NCI-H226 (cell line): Measurements from ENCODE around the gene FCRL2.
"Not testable (repeated sequence)": the region's sequence is repeated elsewhere in the genome, so short reads cannot be mapped to it uniquely, and the experiment has no call there.

Source experiments
- DNase-seq: peaks from one replicate; pipeline ENCODE4 v3.0.0-alpha.2; 2015

Gene FCRL2

DNA sequence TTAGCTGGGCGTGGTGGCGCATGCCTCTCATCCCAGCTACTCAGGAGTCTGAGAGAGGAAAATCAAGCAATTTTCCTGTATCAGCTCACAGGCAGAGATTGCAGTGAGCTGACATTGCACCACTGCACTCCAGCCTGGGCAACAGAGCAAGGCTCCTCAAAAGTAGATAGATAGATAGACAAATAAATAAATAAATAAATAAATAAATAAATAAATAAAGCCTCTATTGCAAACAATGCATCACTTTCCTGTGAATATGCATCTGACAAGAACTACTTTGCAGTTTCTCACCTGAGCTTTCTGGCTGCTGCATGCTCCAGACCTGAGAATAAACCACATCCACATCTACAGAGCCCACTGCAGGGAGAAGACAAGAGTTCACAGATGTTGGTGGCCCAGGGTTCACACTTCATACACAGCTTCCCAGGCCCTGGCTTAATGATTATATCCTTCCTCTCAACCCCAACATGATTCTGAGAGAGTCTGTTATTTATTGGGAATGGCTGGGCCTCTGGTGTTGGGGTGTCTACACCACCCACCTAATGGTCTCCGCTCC is 28.6 kb downstream of the FCRL2 start:
- DNase-seq = no peak

DNA sequence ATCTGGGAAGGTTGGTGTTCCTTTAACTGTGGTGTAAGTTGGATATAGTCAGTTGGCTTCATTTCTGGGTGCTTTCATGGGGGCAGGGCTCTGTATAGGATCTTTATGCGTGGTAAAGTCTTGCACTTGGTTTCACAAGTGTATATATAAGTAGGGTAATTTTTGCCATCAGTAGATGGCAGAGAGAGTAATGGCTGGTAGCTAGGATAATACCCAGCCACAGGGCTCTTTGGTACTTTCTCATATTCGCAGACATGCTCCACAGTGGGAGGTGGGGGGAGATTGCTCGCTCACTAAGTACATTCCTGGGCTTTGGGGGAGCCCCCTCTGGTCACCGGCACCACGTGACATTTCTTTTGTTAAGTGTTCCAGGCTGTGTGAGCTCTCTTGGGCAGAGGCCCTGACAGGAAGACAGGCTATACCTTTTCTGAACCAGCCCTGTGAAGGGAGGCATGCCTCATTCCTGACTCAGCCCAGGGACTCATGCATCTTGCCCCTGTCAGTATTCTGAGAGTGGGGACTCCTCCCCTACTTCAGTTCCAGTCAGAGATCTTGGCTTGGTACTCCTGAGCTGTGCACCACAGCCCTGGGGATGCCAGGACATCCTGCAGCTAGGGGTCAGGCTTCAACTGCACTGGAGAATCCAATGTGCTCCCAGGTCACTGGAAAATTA is 37.6 kb downstream of the FCRL2 start:
- no peak for DNase-seq

DNA sequence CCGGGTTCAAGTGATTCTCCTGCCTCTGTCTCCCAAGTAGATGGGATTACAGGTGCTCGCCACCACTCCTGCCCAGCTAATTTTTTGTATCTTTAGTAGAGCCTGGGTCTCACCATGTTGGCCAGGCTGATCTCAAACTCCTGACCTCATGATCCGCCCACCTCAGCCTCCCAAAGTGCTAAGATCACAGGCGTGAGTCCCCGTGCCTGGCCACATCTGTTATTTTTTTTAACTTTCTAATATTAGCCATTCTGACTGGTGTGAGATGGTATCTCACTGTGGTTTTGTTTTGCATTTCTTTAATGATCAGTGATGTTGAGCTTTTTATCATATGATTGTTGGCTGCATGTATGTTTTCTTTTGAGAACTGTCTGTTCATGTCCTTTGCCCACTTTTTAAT is 40.9 kb downstream of the FCRL2 start:
- DNase-seq = not testable (repeated sequence)

DNA sequence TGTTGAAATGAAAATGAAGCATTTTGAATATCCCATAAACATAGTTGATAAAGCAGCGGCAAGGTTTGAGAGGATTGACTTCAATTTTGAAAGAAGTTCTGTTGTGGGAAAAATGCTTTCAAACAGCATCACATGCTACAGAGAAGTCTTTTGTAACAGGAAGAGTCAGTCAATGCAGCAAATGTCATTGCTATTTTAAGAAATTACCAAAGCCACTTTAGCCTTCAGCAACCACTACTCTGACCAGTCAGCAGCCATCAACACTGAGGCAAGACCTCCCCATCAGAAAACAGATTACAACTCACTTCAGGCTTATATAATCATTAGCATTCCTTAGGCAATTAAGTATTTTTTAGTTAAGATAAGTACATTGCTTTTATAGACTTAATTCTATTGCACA is 42.6 kb downstream of the FCRL2 start:
- DNase-seq = no peak

DNA sequence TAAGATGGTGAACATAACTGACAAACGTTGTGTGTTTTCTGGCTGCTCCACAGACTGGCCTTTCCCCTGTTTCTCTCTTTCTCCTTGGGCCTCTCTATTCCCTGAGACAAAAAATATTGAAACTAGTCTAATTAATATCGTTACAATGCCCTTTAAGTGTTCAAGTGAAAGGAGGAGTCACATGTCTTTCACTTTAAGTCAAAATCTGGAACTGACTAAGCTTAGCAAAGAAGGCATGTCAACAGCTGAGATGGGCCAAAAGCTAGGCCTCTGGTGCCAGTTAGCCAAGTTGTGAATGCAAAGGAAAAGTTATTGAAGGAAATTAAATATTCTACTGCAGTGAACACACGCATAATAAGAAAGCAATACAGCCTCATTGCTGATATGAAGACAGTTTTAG is 44.2 kb downstream of the FCRL2 start:
- no peak for DNase-seq

DNA sequence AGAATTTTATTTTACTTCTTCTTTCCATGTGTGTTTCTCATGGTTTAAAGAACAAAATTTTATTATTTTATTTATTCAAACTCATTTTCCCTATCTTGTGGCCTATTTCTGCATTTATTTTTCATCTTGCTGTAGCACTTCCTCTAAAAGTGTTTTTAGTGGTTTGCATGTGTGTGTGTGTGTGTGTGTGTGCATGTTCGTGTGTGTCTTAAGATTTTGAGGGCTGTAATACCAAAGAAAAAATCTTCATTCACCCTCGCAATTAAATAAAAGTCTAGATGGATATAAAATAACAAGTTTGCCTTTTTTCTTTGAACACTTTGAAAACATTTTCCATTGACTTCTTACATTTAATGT is 51.7 kb downstream of the FCRL2 start:
- no peak for DNase-seq

DNA sequence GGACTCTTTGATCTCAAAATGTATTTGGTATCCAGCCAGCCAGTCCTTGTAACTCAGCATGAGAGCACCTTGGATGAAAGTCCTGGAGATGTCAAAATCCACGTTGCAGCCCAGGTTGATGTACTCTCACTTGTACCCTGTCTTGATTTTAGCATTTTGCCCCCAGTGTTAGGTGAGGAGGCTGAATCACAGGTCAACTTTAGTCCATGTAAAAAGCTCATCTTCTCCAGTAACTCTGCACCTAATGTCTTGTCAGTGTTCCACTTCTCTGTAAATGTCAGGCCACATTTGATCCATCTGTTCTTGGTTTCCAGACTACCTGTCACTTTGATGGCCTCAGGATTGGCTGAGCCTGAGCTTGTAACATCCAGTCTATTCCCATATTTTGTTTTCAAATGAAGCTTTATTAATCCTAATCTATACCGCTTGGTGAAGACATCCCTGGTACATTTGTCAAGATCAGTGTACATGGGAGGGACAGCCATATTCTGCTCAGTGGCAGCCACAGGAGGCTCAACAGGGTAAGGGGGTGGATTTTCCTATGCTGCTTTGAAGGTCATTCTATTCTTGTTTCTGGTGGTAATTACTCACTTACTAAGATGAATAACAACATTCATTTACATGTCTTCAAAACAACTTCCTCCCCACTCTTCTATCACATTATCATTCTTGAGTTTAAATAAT is 52.3 kb downstream of the FCRL2 start:
- no peak for DNase-seq

DNA sequence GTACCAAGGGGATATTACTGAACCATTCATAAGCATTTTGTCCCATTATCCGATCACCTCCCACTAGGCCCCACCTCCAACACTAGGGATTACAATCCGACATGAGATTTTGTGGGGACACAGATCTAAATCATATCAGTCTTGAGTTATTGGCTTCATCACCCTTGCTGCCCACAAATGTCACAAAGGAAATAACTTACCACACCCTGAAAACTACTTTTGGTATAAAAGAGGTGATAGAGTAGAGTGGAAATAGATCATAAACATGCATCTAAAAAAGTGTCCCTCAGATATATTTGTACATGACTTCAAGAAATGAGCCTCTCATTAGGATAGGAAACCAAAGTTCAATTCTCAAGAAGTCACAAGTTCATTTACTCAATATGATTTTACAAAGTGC is 53.8 kb downstream of the FCRL2 start:
- no peak for DNase-seq

DNA sequence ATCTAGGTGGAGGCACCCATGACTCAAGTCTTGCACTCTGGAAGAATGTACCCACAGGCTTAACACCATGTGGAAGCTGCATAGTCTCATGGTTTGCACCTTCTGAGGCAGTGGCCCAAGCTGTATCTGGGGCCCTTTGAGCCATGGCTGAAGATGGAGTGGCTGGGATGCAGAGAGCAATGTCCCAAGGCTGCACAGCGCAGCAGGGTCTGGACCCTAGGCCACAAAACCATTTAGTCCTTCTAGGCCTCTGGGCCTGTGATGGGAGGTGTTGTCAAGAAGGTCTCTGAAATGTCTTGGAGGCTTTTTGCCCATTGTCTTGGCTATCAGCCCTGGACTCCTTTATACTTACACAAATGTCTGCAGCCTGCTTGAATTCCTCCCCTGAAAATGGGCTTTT is 54.9 kb downstream of the FCRL2 start:
- DNase-seq = no peak

DNA sequence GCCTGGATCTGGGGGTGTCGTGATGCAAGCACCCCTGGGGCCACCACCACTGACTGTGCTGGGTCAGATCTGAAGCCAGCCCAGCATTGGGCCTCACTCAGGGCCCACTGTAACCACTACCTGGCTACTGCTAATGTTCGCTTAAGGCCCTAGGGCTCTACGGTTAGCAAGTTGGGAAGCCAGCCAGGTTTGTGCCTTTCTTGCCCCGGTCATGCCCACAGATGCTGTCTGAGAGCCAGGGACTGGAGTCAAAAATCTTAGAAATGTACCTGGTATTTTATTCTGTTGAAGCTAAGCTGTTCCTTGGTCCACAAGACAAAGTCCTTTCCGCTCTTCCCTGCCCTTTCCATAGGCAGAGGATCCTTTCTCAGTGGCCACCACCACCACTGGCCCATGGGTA is 61.2 kb downstream of the FCRL2 start:
- DNase-seq = no peak

DNA sequence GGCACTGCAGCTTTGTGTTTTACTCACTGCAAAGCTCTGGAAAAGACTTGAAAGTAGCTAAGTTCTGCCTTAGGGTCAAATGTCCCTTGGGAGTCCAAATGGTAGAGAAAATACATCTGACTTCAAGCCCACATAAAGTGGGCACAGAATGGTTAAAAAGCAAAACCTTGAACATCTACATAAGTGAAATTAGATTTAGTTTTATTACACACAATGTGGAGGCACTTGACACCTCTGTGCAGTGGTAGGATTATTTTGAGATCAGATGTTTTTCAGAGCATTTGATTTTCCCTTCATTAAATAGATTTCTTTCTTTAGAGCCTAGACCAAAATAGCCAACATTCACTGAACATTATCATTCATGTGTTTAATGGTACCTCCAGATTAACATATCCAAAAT is 65.1 kb downstream of the FCRL2 start:
- DNase-seq = no peak

DNA sequence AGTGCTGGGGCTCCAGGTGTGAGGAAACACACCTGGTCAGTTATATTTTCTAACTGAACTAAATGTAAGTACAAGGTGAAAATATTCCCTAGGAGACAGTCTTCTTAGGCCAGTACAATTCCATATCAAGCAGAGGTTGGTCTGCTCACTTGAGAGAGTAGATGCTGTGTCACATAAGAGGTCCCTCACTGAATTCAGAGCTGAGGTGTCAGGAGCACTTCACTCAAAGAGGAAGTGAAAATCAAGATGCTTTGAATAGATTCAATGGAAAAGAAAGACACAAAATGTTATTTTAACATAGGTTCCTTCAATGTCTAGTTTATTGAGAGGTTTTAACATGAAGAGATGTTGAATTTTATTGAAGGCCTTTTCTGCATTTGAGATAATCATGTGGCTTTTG is 72.1 kb downstream of the FCRL2 start:
- DNase-seq = no peak

DNA sequence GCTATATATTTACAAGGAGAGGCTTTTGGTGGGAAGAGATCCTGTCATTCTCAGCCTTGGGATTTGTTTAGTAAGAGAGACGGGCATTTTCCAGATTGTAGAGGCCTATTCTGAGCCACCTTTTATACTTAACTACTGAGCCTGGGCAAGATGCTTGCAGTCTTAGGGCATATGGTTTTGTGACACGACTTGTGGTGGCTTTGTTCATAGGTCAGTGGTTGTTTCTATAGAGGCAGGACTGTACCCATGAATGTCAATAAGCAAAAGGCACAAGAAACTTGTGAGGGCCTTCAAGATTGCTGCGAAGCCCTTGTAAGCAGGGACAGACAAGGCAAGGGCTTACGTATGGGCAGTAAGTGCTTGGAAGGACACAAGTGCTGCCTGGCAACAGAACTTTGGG is 73.0 kb downstream of the FCRL2 start:
- DNase-seq = no peak

DNA sequence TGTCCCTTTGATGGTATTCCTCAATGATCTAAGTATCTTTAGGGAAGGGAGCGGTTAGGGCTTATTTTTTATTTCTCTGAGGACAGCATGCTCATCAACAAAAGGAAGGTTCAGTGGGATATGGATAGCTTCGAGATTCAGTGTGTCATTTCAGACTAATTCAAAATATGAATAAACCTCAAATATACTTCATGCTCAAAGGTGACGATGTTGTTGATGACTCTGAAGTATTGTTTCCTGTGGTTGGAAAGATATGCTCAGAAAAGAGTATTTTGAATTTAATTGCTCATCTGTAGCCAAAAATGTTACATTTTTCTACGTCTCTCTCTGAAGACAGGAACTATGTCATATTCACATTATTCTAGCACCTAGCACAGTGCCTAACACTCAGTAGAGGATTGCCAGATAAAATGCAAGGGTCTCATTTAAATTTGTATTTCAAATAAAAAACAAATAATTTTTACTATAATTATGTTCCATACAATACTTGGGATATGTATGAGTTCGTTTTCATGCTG is 74.6 kb downstream of the FCRL2 start:
- no peak for DNase-seq

DNA sequence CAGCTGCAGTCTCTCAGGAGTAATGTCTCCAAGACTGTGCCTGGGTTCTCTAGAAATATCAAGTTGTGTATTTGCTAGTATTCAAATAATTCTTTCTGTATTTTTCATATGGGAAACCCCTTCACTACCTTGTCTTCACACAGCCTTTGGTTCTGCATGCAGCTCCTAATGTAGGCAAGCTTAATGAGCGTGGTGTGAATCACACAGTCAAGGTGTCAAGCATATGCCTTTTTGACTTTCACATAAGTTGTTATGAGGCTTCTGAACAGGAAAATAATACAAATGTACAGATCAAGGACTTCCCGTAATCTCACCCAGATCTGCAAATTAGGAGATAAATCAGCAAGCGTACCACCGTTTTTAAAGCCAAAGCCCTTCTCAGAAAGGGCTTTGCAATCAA is 76.2 kb downstream of the FCRL2 start, which contains the start of gene FCRL3:
FCRL3 (minus strand) TSS at position 38 of the 400 bp plus-strand sequence. CDS start 280 bp downstream, outside the sequence.
- DNase-seq = no peak

DNA sequence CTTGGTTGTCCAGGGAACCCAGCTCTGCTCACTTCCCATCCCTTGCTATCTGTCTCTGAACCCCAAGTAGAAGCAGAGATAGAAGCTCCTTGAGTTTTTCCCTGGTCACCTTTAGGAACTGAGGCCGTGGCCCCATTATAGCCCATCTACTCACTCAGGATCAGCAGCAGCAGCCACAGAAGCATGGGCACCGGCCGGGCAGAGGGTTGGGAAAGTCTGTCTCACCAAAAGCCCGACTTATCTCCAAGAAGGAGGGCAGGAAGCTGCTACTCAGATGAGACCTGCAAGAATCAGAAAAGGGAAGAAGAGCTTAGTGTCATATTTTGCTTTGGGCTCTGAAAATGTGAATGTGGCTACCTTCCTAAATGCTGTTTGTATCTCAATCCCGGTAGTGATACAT is 76.6 kb downstream of the FCRL2 start:
- DNase-seq = no peak

DNA sequence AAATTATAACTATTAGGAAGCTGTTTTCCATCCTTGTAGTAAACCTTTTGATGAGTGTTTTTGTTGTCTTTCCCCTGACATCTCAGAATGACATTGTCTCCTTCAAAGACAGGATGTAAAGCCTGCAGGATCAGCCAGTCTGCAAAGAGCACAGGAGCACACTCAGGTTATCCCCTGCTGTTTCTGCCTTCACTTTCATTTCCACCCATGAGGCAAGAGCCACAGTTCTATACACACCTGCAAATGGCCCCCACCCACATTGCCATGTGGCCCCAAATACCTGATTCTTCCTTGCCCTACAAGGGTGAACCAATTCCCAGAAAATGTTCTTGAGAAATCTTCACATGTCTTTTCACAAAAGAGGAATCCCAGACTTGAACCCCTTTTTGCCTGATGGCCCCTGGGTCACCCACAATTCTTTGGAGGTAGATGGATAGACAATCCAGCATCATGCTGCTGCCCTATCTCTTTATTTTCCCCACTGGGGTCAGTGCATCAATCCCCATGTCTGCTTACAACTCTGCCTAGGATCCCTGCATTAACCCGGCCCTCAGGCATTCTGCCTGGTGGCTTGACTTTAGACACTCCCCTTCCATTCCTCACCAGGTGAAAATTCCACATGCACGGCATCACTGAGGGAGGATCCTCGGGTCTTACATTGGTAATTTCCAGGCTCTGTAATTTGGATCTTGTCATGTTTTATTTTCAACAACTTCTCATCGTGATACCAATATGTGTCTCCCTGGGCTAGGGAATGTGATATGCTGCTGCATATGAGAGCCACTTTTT is 79.0 kb downstream of the FCRL2 start:
- no peak for DNase-seq

DNA sequence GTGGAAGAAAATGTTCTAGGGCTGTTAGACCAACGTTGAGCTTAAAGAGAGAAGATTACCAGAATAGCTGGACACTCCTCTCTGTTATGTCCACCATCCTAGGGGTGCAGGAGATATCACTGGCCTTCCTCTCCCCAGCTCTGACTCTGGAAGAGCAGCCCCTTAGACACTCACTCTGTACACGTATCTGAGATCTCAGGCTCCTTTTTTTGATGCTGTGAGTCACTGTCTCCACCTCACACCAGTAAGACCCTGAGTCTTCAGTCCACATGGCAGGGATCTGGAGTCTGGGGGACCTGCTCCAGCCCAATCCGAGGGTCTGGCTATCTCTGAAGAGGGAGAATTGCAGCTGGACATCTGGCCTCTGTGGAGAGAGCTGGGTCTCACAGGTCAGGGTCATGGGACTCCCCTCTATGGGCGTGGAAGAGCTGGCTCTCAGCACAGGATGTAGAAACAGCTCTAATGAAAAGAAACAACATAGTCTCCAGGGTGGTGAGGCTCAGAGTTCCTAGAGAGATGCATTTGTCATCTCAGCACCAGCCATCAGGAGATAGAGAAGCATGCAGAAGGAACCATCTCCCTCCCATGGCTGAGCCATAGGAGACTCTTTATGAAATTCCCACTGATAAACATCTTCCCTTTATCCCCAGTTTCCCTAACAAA is 79.8 kb downstream of the FCRL2 start:
- DNase-seq = no peak
